Heart left ventricle (tissue), 13 donors: Measurements from ENCODE around the gene S1PR4.
A peak's percentile ranks its signal among the peaks of the same experiment; 100 is the strongest.

Experiments
- POLR2A ChIP-seq, 2 donors: fragments of 450-650 bp; IDR thresholded peaks; one replicate each; pipeline ENCODE4 v1.6.1; 2017; ENCODE audit warnings: antibody characterized with exemption in 2 of 2, mild to moderate bottlenecking in 2 of 2, moderate library complexity in 2 of 2
- TF ChIP-seq, protein P1 (sequence below), 12 donors: fragments of 200-600 bp; sonication (generic) in 4 of 12; IDR thresholded peaks; one replicate each; pipeline versions ENCODE4 v1.5.0 to v1.8.0; 2018 to 2022; ENCODE audit warnings: antibody characterized with exemption in 12 of 12, mild to moderate bottlenecking in 5 of 12
- donor health status: ischemic (EF 13 %, LVEDD 7.1; RV severe dilation, severe dysfunction).
- donor health status: DM: no; HTN: yes; CAD: no.
- donor health status: DM: no; HTN: no; CAD: no.
- donor health status: ischemic (EF 25% LVEDD 6.9; RV normal size, moderate dysfunction).
- donor health status: ischemic (EF 25% LVEDD 5.7; RV mildly dilated, moderate dysfunction).
- donor health status: ischemic (EF 35%, LVEDD 5.7; RV mildly dilated, moderate dysfunction).
- donor health status: nonischemic (EF 11% LVEDD 7.7; RV severe dilation, severe dysfunction).
- donor health status: DM: yes; HTN: yes; CAD: no.
- donor health status: PGD.
- donor health status: ischemic (EF 29% LVEDD 5.4; RV normal size, mild dysfunction).
- donor health status: nonischemic (EF 23%, LVEDD 6.1; RV moderate dilation, normal function).

DNA sequence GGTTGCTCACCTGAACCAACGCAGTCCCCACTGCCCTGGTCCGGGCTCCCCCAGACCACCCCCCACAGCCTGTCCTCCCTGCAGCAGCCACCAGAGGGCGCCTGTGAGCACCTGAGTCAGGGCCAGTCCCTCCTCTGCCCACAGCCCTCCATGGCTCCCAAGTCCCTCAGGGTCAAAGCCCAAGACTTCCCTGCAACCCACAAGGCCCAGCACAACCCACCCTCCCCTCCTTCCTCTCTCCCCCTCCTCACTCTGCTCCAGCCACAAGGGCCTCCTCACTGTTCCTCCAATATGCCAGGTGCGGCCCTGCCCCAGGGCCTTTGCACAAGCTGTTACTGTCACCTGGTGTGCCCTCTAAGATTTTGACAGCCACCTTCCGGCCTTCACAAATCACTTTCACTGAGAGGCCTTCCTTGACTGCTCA lies 31.9 kb upstream of the S1PR4 start:
- TF ChIP-seq, protein P1, sequence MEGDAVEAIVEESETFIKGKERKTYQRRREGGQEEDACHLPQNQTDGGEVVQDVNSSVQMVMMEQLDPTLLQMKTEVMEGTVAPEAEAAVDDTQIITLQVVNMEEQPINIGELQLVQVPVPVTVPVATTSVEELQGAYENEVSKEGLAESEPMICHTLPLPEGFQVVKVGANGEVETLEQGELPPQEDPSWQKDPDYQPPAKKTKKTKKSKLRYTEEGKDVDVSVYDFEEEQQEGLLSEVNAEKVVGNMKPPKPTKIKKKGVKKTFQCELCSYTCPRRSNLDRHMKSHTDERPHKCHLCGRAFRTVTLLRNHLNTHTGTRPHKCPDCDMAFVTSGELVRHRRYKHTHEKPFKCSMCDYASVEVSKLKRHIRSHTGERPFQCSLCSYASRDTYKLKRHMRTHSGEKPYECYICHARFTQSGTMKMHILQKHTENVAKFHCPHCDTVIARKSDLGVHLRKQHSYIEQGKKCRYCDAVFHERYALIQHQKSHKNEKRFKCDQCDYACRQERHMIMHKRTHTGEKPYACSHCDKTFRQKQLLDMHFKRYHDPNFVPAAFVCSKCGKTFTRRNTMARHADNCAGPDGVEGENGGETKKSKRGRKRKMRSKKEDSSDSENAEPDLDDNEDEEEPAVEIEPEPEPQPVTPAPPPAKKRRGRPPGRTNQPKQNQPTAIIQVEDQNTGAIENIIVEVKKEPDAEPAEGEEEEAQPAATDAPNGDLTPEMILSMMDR (IDR thresholded peaks at IDR 0.05) = peak; percentile 29 to 73 (median 60)
- no peak for TF ChIP-seq POLR2A (IDR thresholded peaks at IDR 0.05)
